Osteoblast (primary cell): ENCODE results near the gene TUBGCP6. TPM values are rescaled to one million over a fixed set of nuclear protein-coding genes. Genes with fewer than 3 reads are reported as not detected.

Source experiments
- DNase-seq: peaks from one replicate; pipeline ENCODE4 v3.0.0; 2011; ENCODE audit warnings: low spot score, mixed read lengths; ENCODE audit not compliant: insufficient read length; ENCODE audit errors: missing footprints
- H2AFZ ChIP-seq: 2 replicates; pipeline ENCODE4 v1.6.0; 2011; ENCODE audit warnings: mild to moderate bottlenecking, low read length
- H3K27ac ChIP-seq: 2 replicates; pipeline ENCODE4 v1.5.1; 2011; ENCODE audit warnings: mild to moderate bottlenecking, low read depth, low read length, moderate library complexity
- H3K27me3 ChIP-seq: 2 replicates; pipeline ENCODE4 v1.6.0; 2012; ENCODE audit warnings: mild to moderate bottlenecking, control low read depth, inconsistent platforms, low read length, moderate library complexity; ENCODE audit not compliant: insufficient read depth
- H3K36me3 ChIP-seq: 2 replicates; pipeline ENCODE4 v1.5.1; 2011; ENCODE audit warnings: mild to moderate bottlenecking, low read length, control low read depth, moderate library complexity; ENCODE audit not compliant: insufficient read depth
- H3K4me1 ChIP-seq: 2 replicates; pipeline ENCODE4 v1.5.1; 2011; ENCODE audit warnings: mild to moderate bottlenecking, low read length, control low read depth, moderate library complexity; ENCODE audit not compliant: insufficient read depth
- H3K4me2 ChIP-seq: 2 replicates; pipeline ENCODE4 v1.6.0; 2011; ENCODE audit warnings: mild to moderate bottlenecking, low read length; ENCODE audit not compliant: insufficient read depth
- H3K4me3 ChIP-seq: fragments of 200-600 bp; sonication (generic); 3 replicates; pipeline ENCODE4 v1.5.1; 2012; ENCODE audit warnings: mild to moderate bottlenecking, low read length, inconsistent platforms; ENCODE audit not compliant: insufficient read depth
- H3K79me2 ChIP-seq: 2 replicates; pipeline ENCODE4 v1.6.0; 2012; ENCODE audit warnings: mild to moderate bottlenecking, low read length, control low read depth, inconsistent platforms; ENCODE audit not compliant: insufficient read depth
- H3K9me3 ChIP-seq: 2 replicates; pipeline ENCODE4 v1.5.1; 2011; ENCODE audit warnings: low read depth, low read length, control low read depth
- H4K20me1 ChIP-seq: 2 replicates; pipeline ENCODE4 v1.6.0; 2012; ENCODE audit warnings: mild to moderate bottlenecking, low read length, control low read depth; ENCODE audit not compliant: insufficient read depth
- CTCF ChIP-seq: IDR thresholded peaks from 2 replicates; pipeline ENCODE4 v1.5.1; 2011; ENCODE audit warnings: mild to moderate bottlenecking, low read depth, low read length, moderate library complexity; ENCODE audit errors: extremely low read depth
- total RNA-seq: library from RNA; depleted of rRNA; stranded (reverse); fragments of >200 nt; gene quantifications from 2 replicates; pipeline ENCODE4 v1.2.3, GENCODE V29; 2012

The TUBGCP6 gene
- total RNA-seq, 1 donor: 28.2 TPM

GRCh38 chr22:50242406-50242949, 2.3 kb downstream of the TUBGCP6 start:
- H3K27me3 ChIP-seq: no peaks in the 10 kb centered on the region
- H3K27ac ChIP-seq: no peak overlapping the region
- no peak for TF ChIP-seq CTCF
- peaks cover 81% of the 10 kb centered on the region for H3K79me2 ChIP-seq
- no peaks in the 10 kb centered on the region for H3K9me3 ChIP-seq
- peaks cover 38% of the 10 kb centered on the region for H4K20me1 ChIP-seq
- no peak for DNase-seq
- H3K4me3 ChIP-seq: peak overlapping the region; percentile 100
- H2AFZ ChIP-seq: no peak overlapping the region
- peaks cover 25% of the 10 kb centered on the region for H3K36me3 ChIP-seq
- peak overlapping the region; percentile 95 for H3K4me2 ChIP-seq
- H3K4me1 ChIP-seq: peaks cover 25% of the 10 kb centered on the region

GRCh38 chr22:50238755-50239154, 6.1 kb downstream of the TUBGCP6 start:
- peaks cover 18% of the 10 kb centered on the region for H3K4me1 ChIP-seq
- DNase-seq: no peak
- H2AFZ ChIP-seq: no peak overlapping the region
- peaks cover 84% of the 10 kb centered on the region for H3K79me2 ChIP-seq
- peaks cover 12% of the 10 kb centered on the region for H3K36me3 ChIP-seq
- TF ChIP-seq CTCF: no peak
- H3K4me2 ChIP-seq: no peak overlapping the region
- H3K9me3 ChIP-seq: no peaks in the 10 kb centered on the region
- H4K20me1 ChIP-seq: peaks cover 58% of the 10 kb centered on the region
- no peaks in the 10 kb centered on the region for H3K27me3 ChIP-seq
- H3K27ac ChIP-seq: no peak overlapping the region
- H3K4me3 ChIP-seq: no peak overlapping the region

GRCh38 chr22:50236731-50237409, 8.0 kb downstream of the TUBGCP6 start:
- Histone ChIP-seq H2AFZ (no peak overlapping the region), H4K20me1 (peaks cover 50% of the 10 kb centered on the region), H3K4me2 (no peak overlapping the region), H3K4me3 (no peak overlapping the region), H3K4me1 (peaks cover 7% of the 10 kb centered on the region), H3K9me3 (no peaks in the 10 kb centered on the region), H3K27me3 (no peaks in the 10 kb centered on the region), H3K27ac (no peak overlapping the region), H3K36me3 (peaks cover 19% of the 10 kb centered on the region), H3K79me2 (peaks cover 69% of the 10 kb centered on the region)
- TF ChIP-seq CTCF: peak; percentile 53
- peak; percentile 97 for DNase-seq

- Histone ChIP-seq H3K4me1 (no peaks in the 10 kb centered on the region), H4K20me1 (peaks cover 29% of the 10 kb centered on the region), H3K27ac (no peak overlapping the region), H3K4me3 (no peak overlapping the region), H3K36me3 (peaks cover 15% of the 10 kb centered on the region), H3K79me2 (peaks cover 44% of the 10 kb centered on the region), H3K9me3 (no peaks in the 10 kb centered on the region), H3K4me2 (no peak overlapping the region), H2AFZ (no peak overlapping the region), H3K27me3 (no peaks in the 10 kb centered on the region)
- DNase-seq: no peak
- TF ChIP-seq CTCF: no peak
Observed at GRCh38 chr22:50233223-50233622, 11.6 kb downstream of the TUBGCP6 start.
